ENCODE results near the gene TOX2.

Gene TOX2

GRCh38 chr20:44083220-44083933 lies 168.7 kb downstream of the TOX2 start:
- FAIRE-seq, result no peak

GRCh38 chr20:44084439-44084838 lies 169.8 kb downstream of the TOX2 start:
- no peak for FAIRE-seq

- no peak for FAIRE-seq
Observed at GRCh38 chr20:44084891-44085290, 170.2 kb downstream of the TOX2 start.

GRCh38 chr20:44085616-44086434 lies 171.2 kb downstream of the TOX2 start:
- FAIRE-seq, result no peak

- FAIRE-seq, result no peak
Observed at GRCh38 chr20:44087051-44087856, 172.6 kb downstream of the TOX2 start.

GRCh38 chr20:44087857-44088120 lies 173.1 kb downstream of the TOX2 start:
- FAIRE-seq, result no peak

GRCh38 chr20:44089987-44090674 lies 175.5 kb downstream of the TOX2 start:
- no peak for FAIRE-seq

GRCh38 chr20:44091026-44091425 lies 176.4 kb downstream of the TOX2 start:
- no peak for FAIRE-seq

- FAIRE-seq, result no peak
Observed at GRCh38 chr20:44092551-44093248, 178.0 kb downstream of the TOX2 start.

- no peak for FAIRE-seq
Observed at GRCh38 chr20:44093249-44093582, 178.6 kb downstream of the TOX2 start.

- no peak for FAIRE-seq
Observed at GRCh38 chr20:44095831-44096230, 181.2 kb downstream of the TOX2 start.

GRCh38 chr20:44097521-44098255 lies 183.0 kb downstream of the TOX2 start:
- FAIRE-seq, result no peak

- FAIRE-seq, result no peak
Observed at GRCh38 chr20:44098256-44098630, 183.6 kb downstream of the TOX2 start.

GRCh38 chr20:44098657-44099056 lies 184.0 kb downstream of the TOX2 start:
- FAIRE-seq, result no peak

- FAIRE-seq, result no peak
Observed at GRCh38 chr20:44099832-44100231, 185.2 kb downstream of the TOX2 start.

- FAIRE-seq, result no peak
Observed at GRCh38 chr20:44102582-44102981, 187.9 kb downstream of the TOX2 start.

GRCh38 chr20:44104798-44105517 lies 190.3 kb downstream of the TOX2 start:
- FAIRE-seq, result no peak

- no peak for FAIRE-seq
Observed at GRCh38 chr20:44106615-44107014, 192.0 kb downstream of the TOX2 start.

- FAIRE-seq, result no peak
Observed at GRCh38 chr20:44109951-44110361, 195.3 kb downstream of the TOX2 start.

- FAIRE-seq, result no peak
Observed at GRCh38 chr20:44110816-44111568, 196.3 kb downstream of the TOX2 start.

All from A204.1 (cell line).